Measurements from ENCODE around the gene RNF44. TPM values are rescaled to one million over a fixed set of nuclear protein-coding genes. Genes with fewer than 3 reads are reported as not detected.
A peak's percentile ranks its signal among the peaks of the same experiment; 100 is the strongest.

The RNF44 gene
- total and polyA plus RNA-seq, 2 donors: 8.1 to 25.8 TPM

DNA sequence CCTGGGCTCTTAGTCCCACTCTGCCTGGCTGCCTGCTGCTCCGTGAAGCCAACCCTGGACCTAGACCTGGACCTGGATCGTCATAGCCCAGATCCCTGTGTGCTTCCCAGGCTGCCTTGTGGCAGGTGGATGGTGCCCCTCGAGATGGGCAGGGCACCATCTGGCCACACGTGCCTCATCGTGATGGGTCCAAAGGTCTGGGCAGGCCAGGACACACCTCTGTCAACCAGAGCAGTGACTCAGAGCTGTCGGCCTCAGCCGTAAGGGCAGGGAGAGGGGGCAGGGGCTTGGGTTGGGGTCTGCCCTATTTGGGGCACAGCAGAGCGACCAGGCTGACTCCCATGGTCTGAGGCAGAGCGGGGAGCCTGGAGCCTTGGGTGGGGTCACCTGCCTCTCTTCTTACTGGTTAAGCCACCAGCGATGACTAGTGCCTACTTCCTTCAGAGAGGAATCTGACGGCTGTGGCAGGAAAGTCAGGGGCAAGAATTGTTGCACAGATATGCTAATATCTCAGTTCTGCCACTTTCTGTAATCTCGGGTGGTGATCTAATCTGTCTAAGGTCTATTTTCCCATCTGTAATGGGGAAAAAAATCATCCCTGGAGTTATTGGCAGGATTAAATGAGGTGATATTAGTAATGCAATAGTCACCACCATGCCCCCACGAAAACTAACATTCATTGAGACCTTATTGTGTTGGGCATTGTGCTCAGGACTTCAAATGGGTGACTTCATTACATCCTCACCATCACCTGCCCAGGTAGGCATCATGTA lies 8.7 kb upstream of the RNF44 start:
- no peak overlapping the region for H3K4me3 ChIP-seq (ENCODE audit: low read depth, low read length)
- DNase-seq (ENCODE audit: extremely low spot score): no peak
- no peaks in the 10 kb centered on the region for H3K4me1 ChIP-seq (ENCODE audit: insufficient read depth)
- no peaks in the 10 kb centered on the region for H3K36me3 ChIP-seq (ENCODE audit: insufficient read depth)
- H3K27ac ChIP-seq (ENCODE audit: low read depth): no peak overlapping the region
- WGBS: 80% methylated on average over 13 of the region's 13 CpGs

DNA sequence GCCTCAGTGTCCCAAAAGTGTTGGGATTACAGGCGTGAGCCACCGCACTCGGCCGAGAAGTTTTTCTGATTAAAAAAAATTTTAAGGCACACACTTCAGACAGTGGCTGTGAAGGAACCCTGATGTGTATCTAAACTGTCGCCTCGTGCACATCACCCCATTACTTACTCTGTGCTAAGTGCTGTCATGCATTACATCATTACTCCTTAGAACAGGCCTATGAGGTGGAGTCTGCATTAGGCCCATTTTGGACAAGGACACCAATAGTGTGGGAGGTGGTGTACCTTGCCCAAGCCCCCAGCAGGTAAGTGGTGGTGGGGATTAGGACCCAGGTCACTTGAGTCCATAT lies 8.2 kb upstream of the RNF44 start:
- no peak overlapping the region for H3K4me3 ChIP-seq (ENCODE audit: low read depth, low read length)
- no peak for DNase-seq (ENCODE audit: extremely low spot score)
- 94% methylated on average over 6 of the region's 6 CpGs for WGBS
- H3K36me3 ChIP-seq (ENCODE audit: insufficient read depth): no peaks in the 10 kb centered on the region
- H3K27ac ChIP-seq (ENCODE audit: low read depth): no peak overlapping the region
- H3K4me1 ChIP-seq (ENCODE audit: insufficient read depth): no peaks in the 10 kb centered on the region

DNA sequence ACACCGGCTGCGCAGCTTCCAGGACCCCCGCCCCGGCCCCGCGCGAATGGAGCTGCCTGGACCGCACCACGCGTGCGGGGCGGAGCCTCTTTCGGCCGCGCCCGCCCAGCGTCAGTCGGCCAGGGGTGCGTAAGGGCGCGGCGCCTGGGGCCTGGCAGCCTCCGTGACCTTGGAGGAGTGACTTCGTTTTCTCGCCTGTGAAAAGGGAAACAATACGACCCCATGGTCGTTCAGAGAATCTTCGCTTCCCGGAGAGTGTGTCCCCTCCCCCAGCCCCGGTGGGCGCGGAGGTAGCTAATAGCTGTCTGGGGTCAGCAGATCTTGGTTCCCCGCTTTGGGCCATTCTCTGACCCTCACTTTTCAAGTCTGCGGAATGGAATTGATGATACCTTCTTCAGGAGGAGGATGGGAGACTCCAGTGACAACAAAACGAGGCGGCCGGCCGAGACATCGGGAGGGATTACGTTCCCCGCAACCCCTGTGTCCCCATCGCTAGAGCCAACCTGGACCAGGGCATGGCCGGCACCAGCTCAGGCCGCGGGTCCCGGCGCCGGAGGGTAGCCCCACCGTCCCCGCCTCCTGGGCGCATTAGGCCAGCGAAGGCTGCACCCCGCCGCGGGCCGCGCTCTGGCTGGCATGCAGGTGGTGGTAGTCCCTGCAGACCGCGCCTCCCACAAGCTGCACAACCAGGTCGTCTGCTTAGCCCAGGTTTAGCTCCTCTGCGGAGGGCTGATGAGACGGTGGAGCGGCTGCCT lies 6.4 kb upstream of the RNF44 start:
- Histone ChIP-seq H3K27ac (ENCODE audit: low read depth) (peak overlapping the region; percentile 80), H3K36me3 (ENCODE audit: insufficient read depth) (no peaks in the 10 kb centered on the region), H3K4me1 (ENCODE audit: insufficient read depth) (no peaks in the 10 kb centered on the region), H3K4me3 (ENCODE audit: low read depth, low read length) (peak overlapping the region; percentile 66)
- DNase-seq (ENCODE audit: extremely low spot score): no peak
- WGBS: 1% methylated on average over 63 of the region's 63 CpGs

- Histone ChIP-seq H3K36me3 (ENCODE audit: insufficient read depth) (no peaks in the 10 kb centered on the region), H3K4me3 (ENCODE audit: low read depth, low read length) (peak overlapping the region; percentile 66), H3K27ac (ENCODE audit: low read depth) (peak overlapping the region; percentile 73), H3K4me1 (ENCODE audit: insufficient read depth) (no peaks in the 10 kb centered on the region)
- DNase-seq (ENCODE audit: extremely low spot score): no peak
- WGBS: 1% methylated on average over 110 of the region's 110 CpGs
Observed at GRCh38 chr5:176542596-176543427, 5.6 kb upstream of the RNF44 start.

GRCh38 chr5:176542135-176542595 lies 5.0 kb upstream of the RNF44 start:
- 61% methylated on average over 16 of the region's 16 CpGs for WGBS
- H3K4me3 ChIP-seq (ENCODE audit: low read depth, low read length): peak overlapping the region; percentile 66
- no peaks in the 10 kb centered on the region for H3K4me1 ChIP-seq (ENCODE audit: insufficient read depth)
- H3K36me3 ChIP-seq (ENCODE audit: insufficient read depth): no peaks in the 10 kb centered on the region
- peak overlapping the region; percentile 73 for H3K27ac ChIP-seq (ENCODE audit: low read depth)
- DNase-seq (ENCODE audit: extremely low spot score): no peak

DNA sequence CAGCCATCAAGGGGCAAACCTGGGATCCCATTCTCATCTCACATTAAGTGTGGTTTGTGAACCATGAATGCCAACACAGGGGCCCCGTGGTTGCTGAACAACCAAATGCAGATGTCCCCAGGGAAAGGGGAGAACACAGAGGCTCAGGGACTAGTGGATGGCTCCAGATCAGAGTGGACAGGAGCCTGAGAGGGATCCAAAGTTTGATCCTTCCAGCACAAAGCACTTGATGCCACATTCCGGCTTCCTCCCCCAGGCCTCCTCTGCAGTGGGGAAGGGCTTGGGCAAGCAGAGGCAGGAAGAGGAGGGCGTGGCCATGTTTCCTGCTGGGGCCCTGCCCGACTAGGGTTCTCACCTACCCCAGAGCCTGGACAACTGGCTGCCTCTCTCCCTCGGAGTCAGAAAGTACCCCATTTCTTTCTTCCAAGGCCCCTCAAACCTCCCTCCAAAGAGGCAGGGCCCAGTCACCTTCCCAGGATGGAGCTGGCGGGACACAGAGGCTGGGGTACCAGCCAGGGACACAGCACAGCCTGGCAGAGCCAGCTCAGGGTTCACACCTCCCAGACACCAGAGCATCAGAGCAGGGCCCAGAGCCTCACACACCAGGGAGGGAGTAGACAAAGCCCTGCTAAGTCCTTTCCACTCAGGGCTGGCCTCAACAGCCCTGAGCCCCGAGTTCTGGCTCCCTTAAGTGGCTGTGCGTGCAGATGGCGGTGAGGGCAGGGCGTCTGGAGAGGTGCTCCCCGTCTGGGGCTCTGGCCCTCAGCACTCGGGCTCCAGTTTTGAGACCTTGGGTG lies 4.3 kb upstream of the RNF44 start:
- peak overlapping the region; percentile 73 for H3K27ac ChIP-seq (ENCODE audit: low read depth)
- 58% methylated on average over 12 of the region's 12 CpGs for WGBS
- no peaks in the 10 kb centered on the region for H3K36me3 ChIP-seq (ENCODE audit: insufficient read depth)
- no peak overlapping the region for H3K4me3 ChIP-seq (ENCODE audit: low read depth, low read length)
- DNase-seq (ENCODE audit: extremely low spot score): no peak
- no peaks in the 10 kb centered on the region for H3K4me1 ChIP-seq (ENCODE audit: insufficient read depth)

GRCh38 chr5:176540956-176541337 lies 3.7 kb upstream of the RNF44 start:
- no peak for DNase-seq (ENCODE audit: extremely low spot score)
- Histone ChIP-seq H3K27ac (ENCODE audit: low read depth) (no peak overlapping the region), H3K4me1 (ENCODE audit: insufficient read depth) (no peaks in the 10 kb centered on the region), H3K36me3 (ENCODE audit: insufficient read depth) (no peaks in the 10 kb centered on the region), H3K4me3 (ENCODE audit: low read depth, low read length) (no peak overlapping the region)
- 88% methylated on average over 8 of the region's 8 CpGs for WGBS

DNA sequence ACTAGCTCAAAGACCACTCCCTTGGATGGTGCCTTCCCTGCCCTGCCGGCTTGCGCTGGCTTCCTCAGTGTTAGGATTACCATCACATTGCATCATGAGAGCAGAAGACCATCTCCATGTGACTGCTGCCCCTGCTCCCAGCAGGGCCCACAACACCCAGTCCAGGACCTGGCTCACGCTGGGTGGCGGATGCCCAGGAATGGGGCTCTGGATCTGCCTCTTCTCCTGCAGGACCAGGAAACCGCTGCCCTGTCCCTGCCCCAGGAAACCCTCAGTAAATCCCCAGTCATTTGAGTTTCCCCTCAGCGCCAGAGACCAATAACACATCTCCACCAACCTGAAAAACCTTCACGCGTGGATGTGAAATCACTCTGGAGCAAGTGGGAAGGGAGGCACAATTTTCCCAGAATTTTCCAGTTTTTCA lies 3.3 kb upstream of the RNF44 start:
- H3K4me3 ChIP-seq (ENCODE audit: low read depth, low read length): no peak overlapping the region
- no peaks in the 10 kb centered on the region for H3K4me1 ChIP-seq (ENCODE audit: insufficient read depth)
- no peak for DNase-seq (ENCODE audit: extremely low spot score)
- no peaks in the 10 kb centered on the region for H3K36me3 ChIP-seq (ENCODE audit: insufficient read depth)
- 87% methylated on average over 8 of the region's 8 CpGs for WGBS
- H3K27ac ChIP-seq (ENCODE audit: low read depth): no peak overlapping the region

GRCh38 chr5:176538989-176539384 lies 1.8 kb upstream of the RNF44 start:
- no peaks in the 10 kb centered on the region for H3K36me3 ChIP-seq (ENCODE audit: insufficient read depth)
- DNase-seq (ENCODE audit: extremely low spot score): no peak
- H3K4me1 ChIP-seq (ENCODE audit: insufficient read depth): no peaks in the 10 kb centered on the region
- 23% methylated on average over 5 of the region's 5 CpGs for WGBS
- no peak overlapping the region for H3K4me3 ChIP-seq (ENCODE audit: low read depth, low read length)
- no peak overlapping the region for H3K27ac ChIP-seq (ENCODE audit: low read depth)

DNA sequence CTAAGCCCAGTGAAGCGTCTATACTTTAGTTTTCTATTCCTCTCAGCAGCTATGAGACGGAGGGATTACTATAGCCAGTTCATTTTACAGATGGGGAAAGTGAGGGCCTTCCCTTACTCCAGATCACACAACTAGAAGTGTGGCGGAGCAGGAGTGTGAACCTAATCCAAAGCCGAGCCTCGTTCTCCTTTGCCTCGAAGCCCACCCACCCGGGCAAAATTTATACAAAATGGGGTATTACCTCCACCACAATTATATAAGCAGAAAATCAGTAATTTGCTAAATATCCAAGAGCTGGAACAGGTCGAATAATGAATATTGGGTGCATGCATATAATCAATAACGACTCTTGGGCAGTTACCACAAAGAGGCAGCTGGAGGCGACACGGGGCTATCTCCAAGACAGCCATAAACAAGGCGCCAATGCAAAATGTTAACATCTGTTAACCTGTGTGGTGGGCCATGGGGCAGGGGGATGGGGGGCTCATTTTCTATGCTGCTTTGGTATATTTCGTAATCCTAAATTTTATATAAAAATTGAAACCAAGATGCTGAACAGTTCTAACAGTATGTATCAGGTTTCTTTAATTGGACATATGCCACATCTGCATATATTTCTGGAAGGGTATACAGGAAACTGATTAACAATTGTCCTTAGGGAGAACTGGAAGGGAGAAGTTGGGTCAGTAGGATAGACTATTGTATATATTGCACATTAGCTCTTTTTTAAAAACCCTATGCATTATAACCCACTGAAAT lies 1.2 kb upstream of the RNF44 start:
- H3K4me1 ChIP-seq (ENCODE audit: insufficient read depth): no peaks in the 10 kb centered on the region
- H3K4me3 ChIP-seq (ENCODE audit: low read depth, low read length): no peak overlapping the region
- H3K27ac ChIP-seq (ENCODE audit: low read depth): no peak overlapping the region
- H3K36me3 ChIP-seq (ENCODE audit: insufficient read depth): no peaks in the 10 kb centered on the region
- no peak for DNase-seq (ENCODE audit: extremely low spot score)
- 21% methylated on average over 13 of the region's 13 CpGs for WGBS

GRCh38 chr5:176537554-176538229 lies 490 bp upstream of the RNF44 start:
- peak overlapping the region; percentile 60 for H3K4me3 ChIP-seq (ENCODE audit: low read depth, low read length)
- DNase-seq (ENCODE audit: extremely low spot score): peak; percentile 98
- H3K27ac ChIP-seq (ENCODE audit: low read depth): peak overlapping the region; percentile 92
- H3K4me1 ChIP-seq (ENCODE audit: insufficient read depth): no peaks in the 10 kb centered on the region
- no peaks in the 10 kb centered on the region for H3K36me3 ChIP-seq (ENCODE audit: insufficient read depth)
- under 1% methylated on average over 43 of the region's 43 CpGs for WGBS
